ENCODE measurements around the gene MPG. TPM values are rescaled to one million over a fixed set of nuclear protein-coding genes. Genes with fewer than 3 reads are reported as not detected.

MPG gene
- total RNA-seq, 4 donors from 2014 or later: 75.0 to 124 (median 83.0) TPM

- ATAC-seq: no peak
- H3K27ac ChIP-seq: no peak overlapping the region
- in situ Hi-C loops (cut with MboI; ENCODE audit: low sequenced_read_pairs in 4 of 4) (no loop called here), intact Hi-C loops (cut with DNase I; ENCODE audit: low total_unique reads) (no loop called here)
- DNase-seq: no peak
- H3K4me3 ChIP-seq: no peak overlapping the region
- no peaks in the 10 kb centered on the region for H3K27me3 ChIP-seq
- no peak for TF ChIP-seq POLR2A (IDR thresholded peaks at IDR 0.05)
- no peak for TF ChIP-seq CTCF (IDR thresholded peaks at IDR 0.05 in 4 of 5, conservative IDR thresholded peaks at IDR 0.05 in 1 of 5)
- no peaks in the 10 kb centered on the region for H3K9me3 ChIP-seq
- no peaks in the 10 kb centered on the region for H3K36me3 ChIP-seq
- H3K4me1 ChIP-seq: peaks cover 2 to 10% of the 10 kb centered on the region in 2 donors
These were observed 55.7 kb downstream of the MPG start for GRCh38 chr16:133716-134115.

Other genes with a start within 250 kb of the MPG start
- gene POLR3K, start 24.6 kb upstream of the MPG start, total RNA-seq: 1 to 10 TPM; 2.2 to 3.7 (median 2.9) TPM
- gene SNRNP25, start 24.4 kb upstream of the MPG start, total RNA-seq: 10 to 100 TPM; 42.8 to 77.6 (median 69.7) TPM
- 10 to 100 TPM in 1 of 4 donors, 1 to 10 TPM in 3; 5.6 to 22.6 (median 9.1) TPM for gene RHBDF1, start 5.6 kb upstream of the MPG start, total RNA-seq
- 10 to 100 TPM; 12.4 to 24.1 (median 19.4) TPM for gene NPRL3, start 60.4 kb downstream of the MPG start, total RNA-seq
- gene HBZ, start 74.4 kb downstream of the MPG start, total RNA-seq: not detected
- not detected for gene HBM, start 87.8 kb downstream of the MPG start, total RNA-seq
- gene HBA2, start 94.7 kb downstream of the MPG start, total RNA-seq: 100 to 1,000 TPM in 2 of 4 donors, 10 to 100 TPM in 1, 1 to 10 TPM in 1; 2.5 to 258 (median 108) TPM
- 100 to 1,000 TPM in 1 of 4 donors, 10 to 100 TPM in 2, not detected in 1; 12.3 to 172 (median 49.7) TPM for gene HBA1, start 98.5 kb downstream of the MPG start, total RNA-seq
- not detected for gene HBQ1, start 102.2 kb downstream of the MPG start, total RNA-seq
- 10 to 100 TPM; 18.4 to 53.5 (median 31.1) TPM for gene LUC7L, start 151.2 kb downstream of the MPG start, total RNA-seq
- gene FAM234A, start 156.6 kb downstream of the MPG start, total RNA-seq: 100 to 1,000 TPM in 3 of 4 donors, 10 to 100 TPM in 1; 85.2 to 288 (median 251) TPM
- 1 to 10 TPM; 1.2 to 2.2 (median 1.6) TPM for gene RGS11, start 197.7 kb downstream of the MPG start, total RNA-seq
- gene ARHGDIG, start 202.4 kb downstream of the MPG start, total RNA-seq: 1 to 10 TPM in 3 of 4 donors, not detected in 1; 1.4 to 3.5 (median 1.8) TPM
- 1 to 10 TPM in 1 of 4 donors, not detected in 3; 2.2 TPM for gene PDIA2, start 204.9 kb downstream of the MPG start, total RNA-seq